ENCODE measurements around the gene ZNF777. TPM values are rescaled to one million over a fixed set of nuclear protein-coding genes. Genes with fewer than 3 reads are reported as not detected.

ZNF777 gene
- total and polyA plus RNA-seq, 5 donors from 2014 or later: 0.46 to 13.4 (median 1.4) TPM

GRCh38 chr7:149466364-149466763, 5.5 kb upstream of the ZNF777 start:
- Histone ChIP-seq H3K4me3 (ENCODE audit: low read depth, low read length) (no peak overlapping the region), H3K9me3 (ENCODE audit: control insufficient read depth in 2 of 2, low read length in 2 of 2) (peaks cover 0 to 2% of the 10 kb centered on the region in 2 experiments), H3K36me3 (ENCODE audit: control insufficient read depth, insufficient read depth, low read length) (no peaks in the 10 kb centered on the region), H3K27ac (ENCODE audit: insufficient read depth, low read length, poor library complexity, severe bottlenecking) (no peak overlapping the region), H3K4me1 (ENCODE audit: control insufficient read depth, insufficient read depth, low read length, poor library complexity, severe bottlenecking) (no peaks in the 10 kb centered on the region), H3K27me3 (ENCODE audit: control insufficient read depth, insufficient read depth, low read length) (peaks cover 18% of the 10 kb centered on the region)
- H3K27me3 Mint-ChIP-seq: peaks cover 32% of the 10 kb centered on the region
- H3K36me3 Mint-ChIP-seq: peaks cover 8% of the 10 kb centered on the region
- ATAC-seq (ENCODE audit: low read depth in 2 of 2) (no peak), DNase-seq (no peak)
- H3K4me1 Mint-ChIP-seq: peaks cover 0 to 12% (median 2%) of the 10 kb centered on the region in 4 donors
- H3K4me3 Mint-ChIP-seq: no peak overlapping the region
- H3K9me3 Mint-ChIP-seq: peaks cover 0 to 4% (median 0%) of the 10 kb centered on the region in 7 donors
- H3K27ac Mint-ChIP-seq: no peak overlapping the region

GRCh38 chr7:149463500-149464161, 2.8 kb upstream of the ZNF777 start:
- H3K36me3 ChIP-seq (ENCODE audit: control insufficient read depth, insufficient read depth, low read length): no peaks in the 10 kb centered on the region
- peaks cover 0 to 2% of the 10 kb centered on the region in 2 experiments for H3K9me3 ChIP-seq (ENCODE audit: control insufficient read depth in 2 of 2, low read length in 2 of 2)
- Mint-ChIP-seq H3K36me3 (no peaks in the 10 kb centered on the region), H3K9me3 (peaks cover 0 to 4% (median 0%) of the 10 kb centered on the region in 7 donors), H3K4me1 (peaks cover 0 to 24% (median 12%) of the 10 kb centered on the region in 4 donors), H3K27ac (no peak overlapping the region), H3K27me3 (peaks cover 38% of the 10 kb centered on the region), H3K4me3 (peak overlapping the region in 1 of 4 donors; percentile 52)
- DNase-seq (no peak), ATAC-seq (ENCODE audit: low read depth in 2 of 2) (no peak)
- H3K4me3 ChIP-seq (ENCODE audit: low read depth, low read length): no peak overlapping the region
- peaks cover 16% of the 10 kb centered on the region for H3K4me1 ChIP-seq (ENCODE audit: control insufficient read depth, insufficient read depth, low read length, poor library complexity, severe bottlenecking)
- H3K27ac ChIP-seq (ENCODE audit: insufficient read depth, low read length, poor library complexity, severe bottlenecking): no peak overlapping the region
- peaks cover 18% of the 10 kb centered on the region for H3K27me3 ChIP-seq (ENCODE audit: control insufficient read depth, insufficient read depth, low read length)

GRCh38 chr7:149462101-149462520, 1.2 kb upstream of the ZNF777 start:
- Mint-ChIP-seq H3K4me3 (peak overlapping the region; percentile 15 to 95 (median 46)), H3K9me3 (peaks cover 0 to 4% (median 0%) of the 10 kb centered on the region in 7 donors), H3K27me3 (peaks cover 40% of the 10 kb centered on the region), H3K4me1 (peaks cover 6 to 38% (median 24%) of the 10 kb centered on the region in 4 donors), H3K27ac (no peak overlapping the region), H3K36me3 (peaks cover 1% of the 10 kb centered on the region)
- Histone ChIP-seq H3K9me3 (ENCODE audit: control insufficient read depth in 2 of 2, low read length in 2 of 2) (peaks cover 0 to 2% of the 10 kb centered on the region in 2 experiments), H3K4me3 (ENCODE audit: low read depth, low read length) (no peak overlapping the region), H3K27me3 (ENCODE audit: control insufficient read depth, insufficient read depth, low read length) (peaks cover 18% of the 10 kb centered on the region), H3K4me1 (ENCODE audit: control insufficient read depth, insufficient read depth, low read length, poor library complexity, severe bottlenecking) (peaks cover 19% of the 10 kb centered on the region), H3K36me3 (ENCODE audit: control insufficient read depth, insufficient read depth, low read length) (no peaks in the 10 kb centered on the region), H3K27ac (ENCODE audit: insufficient read depth, low read length, poor library complexity, severe bottlenecking) (no peak overlapping the region)
- DNase-seq (no peak), ATAC-seq (ENCODE audit: low read depth in 2 of 2) (no peak)

GRCh38 chr7:149459540-149460452, 1.1 kb downstream of the ZNF777 start:
- Mint-ChIP-seq H3K9me3 (peaks cover 0 to 2% (median 0%) of the 10 kb centered on the region in 7 donors), H3K4me3 (peak overlapping the region in 1 of 4 donors; percentile 87), H3K27me3 (peaks cover 24% of the 10 kb centered on the region), H3K27ac (no peak overlapping the region), H3K4me1 (peaks cover 15 to 48% (median 31%) of the 10 kb centered on the region in 4 donors), H3K36me3 (peaks cover 18% of the 10 kb centered on the region)
- H3K36me3 ChIP-seq (ENCODE audit: control insufficient read depth, insufficient read depth, low read length): peaks cover 17% of the 10 kb centered on the region
- H3K4me3 ChIP-seq (ENCODE audit: low read depth, low read length): no peak overlapping the region
- ATAC-seq (ENCODE audit: low read depth in 2 of 2) (peak; percentile 17 to 18), DNase-seq (peak in 1 of 3 donors; percentile 15)
- H3K27ac ChIP-seq (ENCODE audit: insufficient read depth, low read length, poor library complexity, severe bottlenecking): no peak overlapping the region
- no peaks in the 10 kb centered on the region for H3K9me3 ChIP-seq (ENCODE audit: control insufficient read depth in 2 of 2, low read length in 2 of 2)
- peaks cover 9% of the 10 kb centered on the region for H3K27me3 ChIP-seq (ENCODE audit: control insufficient read depth, insufficient read depth, low read length)
- peaks cover 19% of the 10 kb centered on the region for H3K4me1 ChIP-seq (ENCODE audit: control insufficient read depth, insufficient read depth, low read length, poor library complexity, severe bottlenecking)

GRCh38 chr7:149459201-149459539, 1.7 kb downstream of the ZNF777 start:
- H3K27me3 Mint-ChIP-seq: peaks cover 18% of the 10 kb centered on the region
- H3K27ac Mint-ChIP-seq: peak overlapping the region; percentile 38 to 73 (median 70)
- H3K4me1 Mint-ChIP-seq: peaks cover 15 to 48% (median 32%) of the 10 kb centered on the region in 4 donors

GRCh38 chr7:149458235-149458634, 2.6 kb downstream of the ZNF777 start:
- H3K27ac ChIP-seq (ENCODE audit: insufficient read depth, low read length, poor library complexity, severe bottlenecking): no peak overlapping the region
- H3K4me3 ChIP-seq (ENCODE audit: low read depth, low read length): no peak overlapping the region
- H3K27me3 ChIP-seq (ENCODE audit: control insufficient read depth, insufficient read depth, low read length): peaks cover 3% of the 10 kb centered on the region
- H3K4me1 ChIP-seq (ENCODE audit: control insufficient read depth, insufficient read depth, low read length, poor library complexity, severe bottlenecking): peaks cover 19% of the 10 kb centered on the region
- H3K9me3 ChIP-seq (ENCODE audit: control insufficient read depth in 2 of 2, low read length in 2 of 2): no peaks in the 10 kb centered on the region
- DNase-seq (no peak), ATAC-seq (ENCODE audit: low read depth in 2 of 2) (no peak)
- Mint-ChIP-seq H3K4me1 (peaks cover 15 to 48% (median 33%) of the 10 kb centered on the region in 4 donors), H3K27ac (peak overlapping the region; percentile 43 to 73 (median 70)), H3K36me3 (peaks cover 25% of the 10 kb centered on the region), H3K9me3 (no peaks in the 10 kb centered on the region), H3K27me3 (peaks cover 16% of the 10 kb centered on the region), H3K4me3 (peak overlapping the region; percentile 65 to 93 (median 88))
- peaks cover 32% of the 10 kb centered on the region for H3K36me3 ChIP-seq (ENCODE audit: control insufficient read depth, insufficient read depth, low read length)

More at GRCh38 chr7:149459201-149459539, 1.7 kb downstream of the ZNF777 start:
- H3K9me3 ChIP-seq (ENCODE audit: control insufficient read depth in 2 of 2, low read length in 2 of 2): no peaks in the 10 kb centered on the region
- Mint-ChIP-seq H3K36me3 (peaks cover 24% of the 10 kb centered on the region), H3K4me3 (peak overlapping the region; percentile 65 to 93 (median 88)), H3K9me3 (no peaks in the 10 kb centered on the region)
- H3K4me3 ChIP-seq (ENCODE audit: low read depth, low read length): no peak overlapping the region
- peaks cover 19% of the 10 kb centered on the region for H3K4me1 ChIP-seq (ENCODE audit: control insufficient read depth, insufficient read depth, low read length, poor library complexity, severe bottlenecking)
- ATAC-seq (ENCODE audit: low read depth in 2 of 2) (no peak), DNase-seq (no peak)
- no peak overlapping the region for H3K27ac ChIP-seq (ENCODE audit: insufficient read depth, low read length, poor library complexity, severe bottlenecking)
- peaks cover 5% of the 10 kb centered on the region for H3K27me3 ChIP-seq (ENCODE audit: control insufficient read depth, insufficient read depth, low read length)
- peaks cover 24% of the 10 kb centered on the region for H3K36me3 ChIP-seq (ENCODE audit: control insufficient read depth, insufficient read depth, low read length)

- Mint-ChIP-seq H3K4me1 (peaks cover 20 to 48% (median 34%) of the 10 kb centered on the region in 4 donors), H3K27me3 (peaks cover 16% of the 10 kb centered on the region)
Observed at GRCh38 chr7:149457766-149458165, 3.1 kb downstream of the ZNF777 start.

More at GRCh38 chr7:149457766-149458165, 3.1 kb downstream of the ZNF777 start:
- peaks cover 35% of the 10 kb centered on the region for H3K36me3 ChIP-seq (ENCODE audit: control insufficient read depth, insufficient read depth, low read length)
- H3K36me3 Mint-ChIP-seq: peaks cover 25% of the 10 kb centered on the region
- H3K9me3 Mint-ChIP-seq: no peaks in the 10 kb centered on the region
- peaks cover 3% of the 10 kb centered on the region for H3K27me3 ChIP-seq (ENCODE audit: control insufficient read depth, insufficient read depth, low read length)
- no peak overlapping the region for H3K27ac ChIP-seq (ENCODE audit: insufficient read depth, low read length, poor library complexity, severe bottlenecking)
- H3K4me3 ChIP-seq (ENCODE audit: low read depth, low read length): no peak overlapping the region
- H3K4me1 ChIP-seq (ENCODE audit: control insufficient read depth, insufficient read depth, low read length, poor library complexity, severe bottlenecking): peaks cover 19% of the 10 kb centered on the region
- H3K27ac Mint-ChIP-seq: peak overlapping the region in 2 of 3 donors; percentile 32 to 70
- H3K4me3 Mint-ChIP-seq: peak overlapping the region; percentile 65 to 88 (median 80)
- no peak for ATAC-seq (ENCODE audit: low read depth in 2 of 2)
- DNase-seq: no peak
- H3K9me3 ChIP-seq (ENCODE audit: control insufficient read depth in 2 of 2, low read length in 2 of 2): no peaks in the 10 kb centered on the region

Measured in CD4-positive, CD25-positive, alpha-beta regulatory T cell (primary cell).